IMR-90 (cell line): ENCODE results near the gene NR5A2. TPM values are rescaled to one million over a fixed set of nuclear protein-coding genes. Genes with fewer than 3 reads are reported as not detected.

Experiments
- ATAC-seq: fragments of 200-7000 bp; cut with Tn5 transposase; 2 replicates; pipeline ENCODE4 v1.9.1; 2020; ENCODE audit warnings: low read depth, mild to moderate bottlenecking, moderate library complexity
- BruUV-seq: library from RNA; stranded (reverse); fragments of 400-500 nt; replicated peaks from 2 replicates; lab custom pipeline; 2021; lab: Mats Ljungman, UMichigan
- CTCF ChIA-PET: fragments of 300-600 bp; formaldehyde crosslinking; extraction: SDS; loops from one replicate; lab custom pipeline; 2021; ENCODE audit warnings: antibody characterized with exemption; lab: Yijun Ruan, JAX
- POLR2A ChIA-PET: fragments of 300-600 bp; sonication (Branson Sonifier 250); formaldehyde crosslinking; loops from one replicate; lab custom pipeline; 2022; ENCODE audit warnings: antibody characterized with exemption; ENCODE audit not compliant: unreplicated experiment; lab: Charles Lee
- DNase-seq: peaks from one replicate; pipeline ENCODE4 v3.0.0; 2013
- H2AFZ ChIP-seq: replicated peaks from 2 replicates; pipeline ENCODE3; 2013; ENCODE audit warnings: low read length, mild to moderate bottlenecking; ENCODE audit not compliant: poor library complexity
- H2AK5ac ChIP-seq: 2 replicates; pipeline ENCODE4 v1.6.1; 2013; ENCODE audit warnings: low read depth, low read length, inconsistent platforms
- H2AK9ac ChIP-seq: replicated peaks from 2 replicates; pipeline ENCODE3; 2013; ENCODE audit warnings: mild to moderate bottlenecking, low read depth, low read length, moderate library complexity; ENCODE audit not compliant: poor library complexity
- H2BK120ac ChIP-seq: 2 replicates; pipeline ENCODE4 v1.6.1; 2013; ENCODE audit warnings: low read depth, low read length, inconsistent platforms
- H2BK15ac ChIP-seq: 3 replicates; pipeline ENCODE4 v1.6.1; 2013; ENCODE audit warnings: low read depth, low read length, inconsistent platforms
- H2BK20ac ChIP-seq: 2 replicates; pipeline ENCODE4 v1.6.1; 2013; ENCODE audit warnings: low read depth, mild to moderate bottlenecking, inconsistent platforms, low read length, moderate library complexity
- H2BK5ac ChIP-seq: 2 replicates; pipeline ENCODE4 v1.6.1; 2013; ENCODE audit warnings: mild to moderate bottlenecking, low read depth, low read length, inconsistent platforms; ENCODE audit not compliant: poor library complexity, severe bottlenecking
- H3K14ac ChIP-seq: replicated peaks from 2 replicates; pipeline ENCODE4 v1.6.1; 2013; ENCODE audit warnings: low read depth, low read length, inconsistent platforms
- H3K18ac ChIP-seq: 2 replicates; pipeline ENCODE4 v1.6.1; 2013; ENCODE audit warnings: low read depth, low read length, control low read depth
- H3K23ac ChIP-seq: 2 replicates; pipeline ENCODE4 v1.6.1; 2013; ENCODE audit warnings: low read depth, low read length, inconsistent platforms
- H3K27ac ChIP-seq: 2 replicates; pipeline ENCODE4 v1.5.1; 2013; ENCODE audit warnings: mild to moderate bottlenecking, control low read depth, low read length; ENCODE audit not compliant: insufficient read depth
- H3K27me3 ChIP-seq: 2 replicates; pipeline ENCODE4 v1.6.1; 2013; ENCODE audit warnings: low read length; ENCODE audit not compliant: control insufficient read depth, insufficient read depth
- H3K36me3 ChIP-seq: 2 replicates; pipeline ENCODE4 v1.6.1; 2013; ENCODE audit warnings: low read length, mixed read lengths; ENCODE audit not compliant: control insufficient read depth, insufficient read depth
- H3K4ac ChIP-seq: 2 replicates; pipeline ENCODE4 v1.6.1; 2013; ENCODE audit warnings: low read depth, low read length, inconsistent platforms
- H3K4me1 ChIP-seq: 2 replicates; pipeline ENCODE4 v1.6.1; 2013; ENCODE audit warnings: low read length, mixed read lengths; ENCODE audit not compliant: control insufficient read depth, insufficient read depth
- H3K4me2 ChIP-seq: 2 replicates; pipeline ENCODE4 v1.6.1; 2013; ENCODE audit warnings: low read depth, mild to moderate bottlenecking, control low read depth, low read length, moderate library complexity
- H3K4me3 ChIP-seq: 2 replicates; pipeline ENCODE4 v1.5.1; 2013; ENCODE audit warnings: low read depth, mild to moderate bottlenecking, control low read depth, low read length, moderate library complexity; ENCODE audit not compliant: insufficient read depth
- H3K56ac ChIP-seq: 2 replicates; pipeline ENCODE4 v1.6.1; 2013; ENCODE audit warnings: low read length, inconsistent platforms; ENCODE audit not compliant: insufficient read depth; ENCODE audit errors: extremely low read depth
- H3K79me1 ChIP-seq, 2 experiments: 2 replicates each; pipeline ENCODE4 v1.6.1; 2013; ENCODE audit warnings: low read length in 2 of 2, inconsistent platforms in 1 of 2, low read depth in 1 of 2
- H3K9ac ChIP-seq: 2 replicates; pipeline ENCODE4 v1.6.1; 2013; ENCODE audit warnings: low read depth, low read length, control low read depth
- H3K9me1 ChIP-seq: 2 replicates; pipeline ENCODE4 v1.6.1; 2013; ENCODE audit warnings: low read length, inconsistent platforms; ENCODE audit not compliant: insufficient read depth
- H3K9me3 ChIP-seq: 2 replicates; pipeline ENCODE4 v1.6.1; 2013; ENCODE audit warnings: low read length; ENCODE audit not compliant: control insufficient read depth, insufficient read depth
- H4K20me1 ChIP-seq: 2 replicates; pipeline ENCODE4 v1.6.1; 2013; ENCODE audit warnings: low read length, inconsistent platforms; ENCODE audit not compliant: insufficient read depth
- H4K5ac ChIP-seq: 2 replicates; pipeline ENCODE4 v1.6.1; 2013; ENCODE audit warnings: mild to moderate bottlenecking, low read depth, low read length, control low read depth
- H4K8ac ChIP-seq, 2 experiments: 2 replicates each; pipeline ENCODE4 v1.6.1; 2013; ENCODE audit warnings: low read depth in 2 of 2, low read length in 2 of 2, control low read depth in 1 of 2, inconsistent platforms in 1 of 2
- H4K91ac ChIP-seq: 2 replicates; pipeline ENCODE4 v1.6.1; 2013; ENCODE audit warnings: low read depth, low read length, inconsistent platforms; ENCODE audit not compliant: insufficient read depth
- CEBPB ChIP-seq: IDR thresholded peaks from 2 replicates; pipeline ENCODE4 v1.6.1; 2012; ENCODE audit warnings: low read depth, low read length, improper control_type of control experiment
- WGBS, 2 experiments: methylation state at CpG; one replicate each; pipeline versions ENCODE4 v1.1.5 to v1.1.7; 2013; ENCODE audit warnings: missing lambda C conversion rate in 2 of 2; ENCODE audit not compliant: insufficient read length in 1 of 2; ENCODE audit errors: extremely low coverage in 2 of 2; 5-methylcytosine and 5-hydroxymethylcytosine counted together
- dilution Hi-C: fragments of 300-500 bp; cut with HindIII; formaldehyde crosslinking; loops from one replicate; pipeline ENCODE4 v1.14.3; 2018; ENCODE audit warnings: low sequenced_read_pairs; ENCODE audit not compliant: unreplicated experiment
- in situ Hi-C: fragments of 300-500 bp; cut with MboI; formaldehyde crosslinking; loops from 3 replicates; pipeline ENCODE4 v1.14.3; 2019; ENCODE audit warnings: low sequenced_read_pairs, inconsistent platforms, mixed read lengths
- intact Hi-C: fragments of 100-400 bp; cut with micrococcal nuclease; formaldehyde crosslinking; loops from 2 replicates; pipeline ENCODE4 v1.10.0; 2022
- polyA plus RNA-seq, 3 experiments: library from polyadenylated mRNA; depleted of rRNA; stranded (reverse); fragments of >200 nt; gene quantifications; 2 replicates each; pipeline ENCODE4 v1.2.3, GENCODE V29; 2012; ENCODE audit warnings: low replicate concordance in 1 of 3
- total RNA-seq: library from RNA; depleted of rRNA; stranded (reverse); fragments of >200 nt; gene quantifications from 2 replicates; pipeline ENCODE4 v1.2.3, GENCODE V29; 2012
- TF ChIP-seq, protein P1 (sequence below): fragments of 150-350 bp; IDR thresholded peaks from 2 replicates; pipeline ENCODE4 v1.6.1; 2016; ENCODE audit warnings: low read depth, mild to moderate bottlenecking, low read length, moderate library complexity, borderline replicate concordance

NR5A2 gene
- total and polyA plus RNA-seq, 2 of the 4 experiments (the other 2 are of a cell fraction) = 0.03 to 0.18 TPM

DNA sequence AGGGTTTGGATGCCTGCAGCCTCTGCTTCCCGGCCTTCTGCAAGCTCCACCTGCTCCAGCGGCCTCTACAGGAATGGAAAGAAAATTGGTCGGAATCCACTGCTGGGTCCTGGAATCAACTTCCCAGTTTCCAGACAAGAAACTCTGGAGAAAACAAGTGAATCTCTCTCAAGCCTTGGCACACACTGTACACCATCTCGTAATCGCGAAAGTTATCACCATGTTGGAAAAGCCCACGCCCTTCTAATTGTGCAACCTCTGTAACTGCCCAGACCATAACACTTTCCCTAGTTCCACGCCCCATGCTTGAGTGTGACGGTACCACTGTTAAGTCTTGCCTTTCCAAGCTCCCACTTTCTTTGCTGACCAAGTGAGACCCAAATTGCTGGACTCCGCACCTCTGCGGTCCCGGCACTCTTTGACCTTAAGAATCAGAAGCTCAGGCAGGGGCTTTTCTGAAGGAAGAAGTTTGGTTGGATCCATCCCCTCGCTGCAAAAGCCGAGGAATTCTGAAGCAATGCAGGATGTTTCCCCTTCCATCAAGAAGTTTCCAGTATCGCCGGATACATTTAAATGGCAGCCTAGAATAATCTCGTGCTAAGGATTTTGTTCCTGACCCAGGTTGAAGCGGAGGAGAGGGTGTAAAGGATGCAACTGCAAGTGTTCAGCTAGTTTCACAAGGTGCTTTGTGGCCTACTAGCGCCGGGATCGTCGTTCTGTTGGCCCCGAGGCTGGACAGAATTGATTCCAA lies 6.2 kb downstream of the NR5A2 start:
- no peak for DNase-seq
- CTCF ChIA-PET = no interaction called here

More for the DNA sequence above, 6.2 kb downstream of the NR5A2 start:
- Histone ChIP-seq H3K4me1 (peaks cover 6% of the 10 kb centered on the region), H3K4me2 (no peak overlapping the region), H3K9me1 (no peaks in the 10 kb centered on the region), H2AK5ac (no peak overlapping the region), H3K4ac (no peak overlapping the region), H2BK5ac (no peak overlapping the region), H3K27me3 (peaks cover 86% of the 10 kb centered on the region), H3K9me3 (peaks cover 9% of the 10 kb centered on the region), H2AFZ (no peak overlapping the region), H3K79me1 (no peaks in the 10 kb centered on the region), H3K18ac (no peak overlapping the region), H4K20me1 (no peaks in the 10 kb centered on the region), H3K4me3 (no peak overlapping the region), H2BK20ac (no peak overlapping the region), H3K36me3 (no peaks in the 10 kb centered on the region), H3K9ac (no peak overlapping the region), H4K8ac (no peak overlapping the region), H4K91ac (no peak overlapping the region), H3K27ac (no peak overlapping the region), H2BK15ac (no peak overlapping the region), H2AK9ac (no peak overlapping the region), H4K5ac (no peak overlapping the region), H3K23ac (no peak overlapping the region; the same call in 1 of the 2 replicates), H3K14ac (no peak overlapping the region), H3K56ac (no peak overlapping the region), H2BK120ac (no peak overlapping the region)
- 0% methylated on average over 2 of the region's 23 CpGs; no CpG with 5 or more reads in 1 of the 2 experiments for WGBS, 2 experiments
- TF ChIP-seq, protein P1, sequence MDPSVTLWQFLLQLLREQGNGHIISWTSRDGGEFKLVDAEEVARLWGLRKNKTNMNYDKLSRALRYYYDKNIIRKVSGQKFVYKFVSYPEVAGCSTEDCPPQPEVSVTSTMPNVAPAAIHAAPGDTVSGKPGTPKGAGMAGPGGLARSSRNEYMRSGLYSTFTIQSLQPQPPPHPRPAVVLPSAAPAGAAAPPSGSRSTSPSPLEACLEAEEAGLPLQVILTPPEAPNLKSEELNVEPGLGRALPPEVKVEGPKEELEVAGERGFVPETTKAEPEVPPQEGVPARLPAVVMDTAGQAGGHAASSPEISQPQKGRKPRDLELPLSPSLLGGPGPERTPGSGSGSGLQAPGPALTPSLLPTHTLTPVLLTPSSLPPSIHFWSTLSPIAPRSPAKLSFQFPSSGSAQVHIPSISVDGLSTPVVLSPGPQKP = no peak
- peak; percentile 7; the same call in 1 of the 2 replicates for TF ChIP-seq CEBPB
- dilution Hi-C loops = no loop called here
- in situ Hi-C loops = no loop called here
- ATAC-seq = no peak
- intact Hi-C loops = no loop called here
- POLR2A ChIA-PET = no interaction called here
- BruUV-seq = no TSS peak
